ENCODE data around the gene CTBP1.

- no peak for TF ChIP-seq CTCF (conservative IDR thresholded peaks at IDR 0.05; ENCODE audit: low read length)
- no peak for TF ChIP-seq EZH2phosphoT487 (IDR thresholded peaks at IDR 0.05; ENCODE audit: borderline replicate concordance)
Observed at GRCh38 chr4:1236103-1236641, 12.8 kb downstream of the CTBP1 start.
